Endothelial cell (in vitro differentiated cells): Measurements from ENCODE around the gene ATP10A. TPM values are rescaled to one million over a fixed set of nuclear protein-coding genes. Genes with fewer than 3 reads are reported as not detected.

ENCODE experiments used
- DNase-seq: peaks from one replicate; pipeline ENCODE4 v3.0.0; 2021; ENCODE audit warnings: low spot score
- H3K27ac Mint-ChIP-seq: one replicate; pipeline ENCODE4 v1.8.0; 2021; ENCODE audit warnings: mixed read lengths, inconsistent platforms; ENCODE audit not compliant: unreplicated experiment
- H3K27me3 Mint-ChIP-seq: one replicate; pipeline ENCODE4 v1.8.0; 2021; ENCODE audit warnings: mild to moderate bottlenecking, moderate library complexity, mixed read lengths, inconsistent platforms; ENCODE audit not compliant: unreplicated experiment
- H3K36me3 Mint-ChIP-seq: one replicate; pipeline ENCODE4 v1.8.0; 2021; ENCODE audit warnings: mild to moderate bottlenecking, low read depth, mixed read lengths, inconsistent platforms; ENCODE audit not compliant: unreplicated experiment
- H3K4me1 Mint-ChIP-seq: one replicate; pipeline ENCODE4 v1.8.0; 2021; ENCODE audit warnings: mild to moderate bottlenecking, mixed read lengths, inconsistent platforms; ENCODE audit not compliant: unreplicated experiment
- H3K4me3 Mint-ChIP-seq: one replicate; pipeline ENCODE4 v1.8.0; 2021; ENCODE audit warnings: mild to moderate bottlenecking, mixed read lengths, inconsistent platforms; ENCODE audit not compliant: unreplicated experiment
- H3K9me3 Mint-ChIP-seq: one replicate; pipeline ENCODE4 v1.8.0; 2021; ENCODE audit warnings: mixed read lengths, inconsistent platforms; ENCODE audit not compliant: unreplicated experiment
- CTCF ChIP-seq: fragments of 200-600 bp; sonication (generic); IDR thresholded peaks from one replicate; pipeline ENCODE4 v1.5.0; 2021; ENCODE audit warnings: antibody characterized with exemption; ENCODE audit not compliant: unreplicated experiment
- total RNA-seq: library from RNA; stranded (reverse); fragmentation: NEBNext Ultra II Directional; extraction: Animal tissue kit (Norgen Biotek cat#: 25700); gene quantifications from one replicate; pipeline ENCODE4 v1.2.1, GENCODE V29; 2021; ENCODE audit not compliant: unreplicated experiment

The ATP10A gene
- total RNA-seq, 1 donor from 2014 or later, result 0.13 TPM

- no peaks in the 10 kb centered on the region for H3K36me3 Mint-ChIP-seq
- no peak for TF ChIP-seq CTCF
Observed at GRCh38 chr15:25691544-25692430, 171.3 kb downstream of the ATP10A start.

DNA sequence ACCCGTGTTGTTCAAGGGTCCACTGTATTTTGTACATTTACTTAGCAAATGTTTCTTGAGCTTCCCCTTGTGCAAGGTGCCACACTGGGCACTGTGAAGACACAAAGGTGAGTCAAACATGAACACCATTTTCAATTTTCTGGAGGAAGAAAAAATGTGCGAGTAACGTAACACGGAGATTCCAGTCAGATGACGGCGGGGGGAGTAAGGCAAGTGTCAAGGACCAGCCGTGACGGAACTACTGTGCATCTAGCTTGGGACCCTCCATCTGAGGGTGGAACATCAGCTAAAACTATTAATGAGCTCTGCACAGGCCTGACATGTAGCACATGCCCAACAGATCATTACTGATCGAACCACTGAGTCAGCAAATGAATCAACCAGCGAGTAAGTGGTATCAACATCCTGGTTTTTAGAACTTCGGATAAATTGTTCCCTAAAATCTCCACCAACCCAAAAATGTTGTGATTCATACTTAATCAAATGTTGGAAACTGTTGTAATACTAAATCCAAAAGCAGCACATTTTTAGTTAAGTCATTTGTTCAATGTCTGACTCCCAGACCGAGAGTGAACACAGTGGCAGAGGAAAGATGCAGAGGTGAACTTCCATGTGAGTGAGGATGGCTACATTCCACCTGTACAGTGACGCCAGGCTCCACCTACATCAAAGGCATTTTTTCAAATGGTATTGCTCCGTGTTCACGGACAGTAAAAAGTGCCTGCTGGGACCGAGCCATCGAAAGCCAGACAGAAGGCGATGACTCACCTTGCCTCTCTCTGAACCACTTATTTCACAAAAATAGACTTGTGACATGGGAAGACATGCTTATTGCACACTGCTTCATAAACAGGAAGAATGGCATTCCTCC, 172.2 kb downstream of the ATP10A start:
- H3K27ac Mint-ChIP-seq, result no peak overlapping the region
- H3K27me3 Mint-ChIP-seq, result peaks cover 3% of the 10 kb centered on the region
- no peak for TF ChIP-seq CTCF
- no peaks in the 10 kb centered on the region for H3K9me3 Mint-ChIP-seq
- DNase-seq, result no peak
- H3K36me3 Mint-ChIP-seq, result no peaks in the 10 kb centered on the region
- H3K4me1 Mint-ChIP-seq, result no peaks in the 10 kb centered on the region
- no peak overlapping the region for H3K4me3 Mint-ChIP-seq

More at GRCh38 chr15:25691544-25692430, 171.3 kb downstream of the ATP10A start:
- Mint-ChIP-seq H3K4me1 (no peaks in the 10 kb centered on the region), H3K4me3 (no peak overlapping the region), H3K27me3 (peaks cover 3% of the 10 kb centered on the region), H3K9me3 (no peaks in the 10 kb centered on the region), H3K27ac (no peak overlapping the region)
- DNase-seq, result no peak

GRCh38 chr15:25689592-25689991, 173.5 kb downstream of the ATP10A start:
- Mint-ChIP-seq H3K27me3 (peaks cover 3% of the 10 kb centered on the region), H3K4me3 (no peak overlapping the region), H3K9me3 (no peaks in the 10 kb centered on the region), H3K36me3 (no peaks in the 10 kb centered on the region), H3K4me1 (no peaks in the 10 kb centered on the region), H3K27ac (no peak overlapping the region)
- no peak for DNase-seq
- TF ChIP-seq CTCF, result no peak

- Mint-ChIP-seq H3K27ac (no peak overlapping the region), H3K27me3 (peaks cover 3% of the 10 kb centered on the region), H3K4me3 (no peak overlapping the region), H3K4me1 (no peaks in the 10 kb centered on the region), H3K9me3 (no peaks in the 10 kb centered on the region), H3K36me3 (no peaks in the 10 kb centered on the region)
- no peak for TF ChIP-seq CTCF
- DNase-seq, result no peak
Observed at GRCh38 chr15:25688166-25688565, 175.0 kb downstream of the ATP10A start.

GRCh38 chr15:25687689-25688088, 175.4 kb downstream of the ATP10A start:
- Mint-ChIP-seq H3K27me3 (peaks cover 2% of the 10 kb centered on the region), H3K27ac (no peak overlapping the region), H3K36me3 (no peaks in the 10 kb centered on the region), H3K4me3 (no peak overlapping the region), H3K4me1 (no peaks in the 10 kb centered on the region), H3K9me3 (no peaks in the 10 kb centered on the region)
- DNase-seq, result no peak
- no peak for TF ChIP-seq CTCF
